Stimulated activated memory B cell treated with anti-CD40 and anti-IgM and Interleukin-4, amounts not matched to agents 10 μg/mL and 1 μg/mL and 100 μg/mL, for 72 hours (primary cell): ENCODE data around the gene LBHD2.

Experiments used
- ATAC-seq: fragments of 150-1000 bp; cut with Tn5 transposase; 2 replicates; pipeline ENCODE4 v1.10.0; 2021
- H3K27ac Mint-ChIP-seq: one replicate; pipeline ENCODE4 v1.8.0; 2022; ENCODE audit warnings: mild to moderate bottlenecking, mixed read lengths
- H3K27me3 Mint-ChIP-seq: one replicate; pipeline ENCODE4 v1.8.0; 2022; ENCODE audit warnings: mixed read lengths
- H3K36me3 Mint-ChIP-seq: one replicate; pipeline ENCODE4 v1.8.0; 2022; ENCODE audit warnings: mixed read lengths
- H3K4me1 Mint-ChIP-seq: one replicate; pipeline ENCODE4 v1.8.0; 2022; ENCODE audit warnings: mixed read lengths
- H3K4me3 Mint-ChIP-seq: one replicate; pipeline ENCODE4 v1.8.0; 2022; ENCODE audit warnings: mild to moderate bottlenecking, moderate library complexity, mixed read lengths
- H3K9me3 Mint-ChIP-seq: one replicate; pipeline ENCODE4 v1.8.0; 2022; ENCODE audit warnings: mixed read lengths

Gene LBHD2

GRCh38 chr14:103061482-103061976 lies 22.5 kb upstream of the LBHD2 start:
- ATAC-seq = no peak
- H3K4me3 Mint-ChIP-seq = no peak overlapping the region
- H3K9me3 Mint-ChIP-seq = no peaks in the 10 kb centered on the region
- H3K4me1 Mint-ChIP-seq = peaks cover 10% of the 10 kb centered on the region
- no peak overlapping the region for H3K27ac Mint-ChIP-seq
- no peaks in the 10 kb centered on the region for H3K27me3 Mint-ChIP-seq
- H3K36me3 Mint-ChIP-seq = no peaks in the 10 kb centered on the region

GRCh38 chr14:103064436-103064835 lies 19.6 kb upstream of the LBHD2 start:
- H3K4me3 Mint-ChIP-seq = no peak overlapping the region
- H3K4me1 Mint-ChIP-seq = no peaks in the 10 kb centered on the region
- no peaks in the 10 kb centered on the region for H3K36me3 Mint-ChIP-seq
- no peak for ATAC-seq
- no peak overlapping the region for H3K27ac Mint-ChIP-seq
- peaks cover 9% of the 10 kb centered on the region for H3K27me3 Mint-ChIP-seq
- H3K9me3 Mint-ChIP-seq = no peaks in the 10 kb centered on the region

GRCh38 chr14:103064978-103065377 lies 19.0 kb upstream of the LBHD2 start:
- Mint-ChIP-seq H3K36me3 (no peaks in the 10 kb centered on the region), H3K4me3 (no peak overlapping the region), H3K27me3 (peaks cover 14% of the 10 kb centered on the region), H3K27ac (no peak overlapping the region), H3K4me1 (no peaks in the 10 kb centered on the region), H3K9me3 (no peaks in the 10 kb centered on the region)
- no peak for ATAC-seq

GRCh38 chr14:103065861-103066260 lies 18.1 kb upstream of the LBHD2 start:
- Mint-ChIP-seq H3K27me3 (peaks cover 23% of the 10 kb centered on the region), H3K4me3 (no peak overlapping the region), H3K4me1 (no peaks in the 10 kb centered on the region), H3K9me3 (no peaks in the 10 kb centered on the region), H3K36me3 (no peaks in the 10 kb centered on the region), H3K27ac (no peak overlapping the region)
- ATAC-seq = no peak

- no peaks in the 10 kb centered on the region for H3K4me1 Mint-ChIP-seq
- ATAC-seq = no peak
- no peak overlapping the region for H3K4me3 Mint-ChIP-seq
- H3K27ac Mint-ChIP-seq = no peak overlapping the region
- no peaks in the 10 kb centered on the region for H3K36me3 Mint-ChIP-seq
- H3K9me3 Mint-ChIP-seq = no peaks in the 10 kb centered on the region
- peaks cover 28% of the 10 kb centered on the region for H3K27me3 Mint-ChIP-seq
These were observed 17.6 kb upstream of the LBHD2 start for GRCh38 chr14:103066399-103066798.

GRCh38 chr14:103067231-103067954 lies 16.6 kb upstream of the LBHD2 start:
- no peaks in the 10 kb centered on the region for H3K4me1 Mint-ChIP-seq
- no peak overlapping the region for H3K27ac Mint-ChIP-seq
- ATAC-seq = no peak
- H3K4me3 Mint-ChIP-seq = no peak overlapping the region
- H3K9me3 Mint-ChIP-seq = no peaks in the 10 kb centered on the region
- no peaks in the 10 kb centered on the region for H3K36me3 Mint-ChIP-seq
- H3K27me3 Mint-ChIP-seq = peaks cover 29% of the 10 kb centered on the region

GRCh38 chr14:103068351-103069073 lies 15.5 kb upstream of the LBHD2 start:
- Mint-ChIP-seq H3K27me3 (peaks cover 29% of the 10 kb centered on the region), H3K4me3 (no peak overlapping the region), H3K4me1 (peaks cover 3% of the 10 kb centered on the region), H3K27ac (no peak overlapping the region), H3K36me3 (no peaks in the 10 kb centered on the region), H3K9me3 (no peaks in the 10 kb centered on the region)
- no peak for ATAC-seq

- Mint-ChIP-seq H3K27ac (no peak overlapping the region), H3K4me3 (no peak overlapping the region), H3K9me3 (no peaks in the 10 kb centered on the region), H3K4me1 (peaks cover 15% of the 10 kb centered on the region), H3K27me3 (peaks cover 29% of the 10 kb centered on the region), H3K36me3 (no peaks in the 10 kb centered on the region)
- no peak for ATAC-seq
These were observed 13.6 kb upstream of the LBHD2 start for GRCh38 chr14:103070263-103070885.

- ATAC-seq = no peak
- Mint-ChIP-seq H3K4me3 (no peak overlapping the region), H3K4me1 (peaks cover 15% of the 10 kb centered on the region), H3K36me3 (no peaks in the 10 kb centered on the region), H3K9me3 (no peaks in the 10 kb centered on the region), H3K27me3 (peaks cover 29% of the 10 kb centered on the region), H3K27ac (no peak overlapping the region)
These were observed 13.0 kb upstream of the LBHD2 start for GRCh38 chr14:103070971-103071542.

GRCh38 chr14:103071544-103072251 lies 12.3 kb upstream of the LBHD2 start:
- Mint-ChIP-seq H3K36me3 (no peaks in the 10 kb centered on the region), H3K4me3 (no peak overlapping the region), H3K27ac (no peak overlapping the region), H3K4me1 (peaks cover 15% of the 10 kb centered on the region), H3K9me3 (no peaks in the 10 kb centered on the region), H3K27me3 (peaks cover 29% of the 10 kb centered on the region)
- no peak for ATAC-seq

- Mint-ChIP-seq H3K27me3 (peaks cover 29% of the 10 kb centered on the region), H3K27ac (peak overlapping the region; percentile 19), H3K4me3 (no peak overlapping the region), H3K9me3 (no peaks in the 10 kb centered on the region), H3K4me1 (peaks cover 15% of the 10 kb centered on the region), H3K36me3 (no peaks in the 10 kb centered on the region)
- ATAC-seq = no peak
These were observed 11.2 kb upstream of the LBHD2 start for GRCh38 chr14:103072595-103073366.

- peaks cover 29% of the 10 kb centered on the region for H3K27me3 Mint-ChIP-seq
- peak; percentile 1 for ATAC-seq
- no peaks in the 10 kb centered on the region for H3K9me3 Mint-ChIP-seq
- H3K4me1 Mint-ChIP-seq = peaks cover 15% of the 10 kb centered on the region
- H3K27ac Mint-ChIP-seq = peak overlapping the region; percentile 19
- no peak overlapping the region for H3K4me3 Mint-ChIP-seq
- no peaks in the 10 kb centered on the region for H3K36me3 Mint-ChIP-seq
These were observed 10.6 kb upstream of the LBHD2 start for GRCh38 chr14:103073367-103073875.

GRCh38 chr14:103073876-103074728 lies 9.9 kb upstream of the LBHD2 start:
- H3K4me1 Mint-ChIP-seq = peaks cover 15% of the 10 kb centered on the region
- H3K9me3 Mint-ChIP-seq = no peaks in the 10 kb centered on the region
- peak; percentile 28 for ATAC-seq
- H3K36me3 Mint-ChIP-seq = no peaks in the 10 kb centered on the region
- no peak overlapping the region for H3K4me3 Mint-ChIP-seq
- H3K27ac Mint-ChIP-seq = peak overlapping the region; percentile 19
- H3K27me3 Mint-ChIP-seq = peaks cover 23% of the 10 kb centered on the region
